ENCODE measurements around the gene BRSK2. TPM values are rescaled to one million over a fixed set of nuclear protein-coding genes. Genes with fewer than 3 reads are reported as not detected.

BRSK2 gene
- total RNA-seq, 2 experiments from 2014 or later, result 0.22 to 0.55 TPM

GRCh38 chr11:1478011-1478410 is 88.3 kb downstream of the BRSK2 start:
- ChIA-PET POLR2A (no interaction called here), CTCF (no interaction called here)
- H3K27ac Mint-ChIP-seq, result no peak overlapping the region
- H3K9me3 Mint-ChIP-seq, result no peaks in the 10 kb centered on the region
- Histone ChIP-seq H3K27me3 (ENCODE audit: control insufficient read depth in 1 of 2, insufficient read depth in 2 of 2, low read length in 2 of 2) (no peaks in the 10 kb centered on the region), H3K4me1 (ENCODE audit: insufficient read depth, low read length) (no peaks in the 10 kb centered on the region), H3K4me3 (ENCODE audit: low read length) (no peak overlapping the region), H3K36me3 (ENCODE audit: insufficient read depth, low read length) (peaks cover 75% of the 10 kb centered on the region), H3K27ac (ENCODE audit: low read depth in 1 of 2, low read length in 2 of 2) (no peak overlapping the region), H3K9me3 (ENCODE audit: control insufficient read depth in 1 of 2, insufficient read depth in 1 of 2, low read length in 2 of 2) (no peaks in the 10 kb centered on the region)
- no peaks in the 10 kb centered on the region for H3K4me1 Mint-ChIP-seq (ENCODE audit: low read depth)
- no peak for TF ChIP-seq CTCF (IDR thresholded peaks at IDR 0.05)
- intact Hi-C loops (cut with DNase I, micrococcal nuclease), result no loop called here
- H3K4me3 Mint-ChIP-seq, result no peak overlapping the region
- no peak for DNase-seq
- H3K36me3 Mint-ChIP-seq (ENCODE audit: low read depth), result peaks cover 65% of the 10 kb centered on the region
- H3K27me3 Mint-ChIP-seq, result no peaks in the 10 kb centered on the region
- no peak for ATAC-seq (ENCODE audit: poor library complexity)

- Mint-ChIP-seq H3K27me3 (no peaks in the 10 kb centered on the region), H3K27ac (no peak overlapping the region), H3K36me3 (ENCODE audit: low read depth) (peaks cover 69% of the 10 kb centered on the region), H3K4me1 (ENCODE audit: low read depth) (no peaks in the 10 kb centered on the region), H3K9me3 (no peaks in the 10 kb centered on the region), H3K4me3 (no peak overlapping the region)
- ATAC-seq (ENCODE audit: poor library complexity) (no peak), DNase-seq (no peak)
- Histone ChIP-seq H3K27ac (ENCODE audit: low read depth in 1 of 2, low read length in 2 of 2) (no peak overlapping the region), H3K27me3 (ENCODE audit: control insufficient read depth in 1 of 2, insufficient read depth in 2 of 2, low read length in 2 of 2) (no peaks in the 10 kb centered on the region), H3K4me3 (ENCODE audit: low read length) (no peak overlapping the region), H3K4me1 (ENCODE audit: insufficient read depth, low read length) (no peaks in the 10 kb centered on the region), H3K36me3 (ENCODE audit: insufficient read depth, low read length) (peaks cover 69% of the 10 kb centered on the region), H3K9me3 (ENCODE audit: control insufficient read depth in 1 of 2, insufficient read depth in 1 of 2, low read length in 2 of 2) (no peaks in the 10 kb centered on the region)
- no peak for TF ChIP-seq CTCF (IDR thresholded peaks at IDR 0.05)
- CTCF ChIA-PET, result no interaction called here
- intact Hi-C loops (cut with DNase I, micrococcal nuclease), result no loop called here
- POLR2A ChIA-PET, result no interaction called here
Measured at GRCh38 chr11:1478544-1478943, 88.8 kb downstream of the BRSK2 start.

- Mint-ChIP-seq H3K36me3 (ENCODE audit: low read depth) (peaks cover 67% of the 10 kb centered on the region), H3K4me3 (no peak overlapping the region), H3K9me3 (no peaks in the 10 kb centered on the region), H3K27me3 (no peaks in the 10 kb centered on the region), H3K4me1 (ENCODE audit: low read depth) (no peaks in the 10 kb centered on the region), H3K27ac (no peak overlapping the region)
- Histone ChIP-seq H3K27me3 (ENCODE audit: control insufficient read depth in 1 of 2, insufficient read depth in 2 of 2, low read length in 2 of 2) (no peaks in the 10 kb centered on the region), H3K4me3 (ENCODE audit: low read length) (no peak overlapping the region), H3K4me1 (ENCODE audit: insufficient read depth, low read length) (peaks cover 3% of the 10 kb centered on the region), H3K27ac (ENCODE audit: low read depth in 1 of 2, low read length in 2 of 2) (no peak overlapping the region), H3K36me3 (ENCODE audit: insufficient read depth, low read length) (peaks cover 64% of the 10 kb centered on the region), H3K9me3 (ENCODE audit: control insufficient read depth in 1 of 2, insufficient read depth in 1 of 2, low read length in 2 of 2) (no peaks in the 10 kb centered on the region)
- TF ChIP-seq CTCF (IDR thresholded peaks at IDR 0.05), result no peak
- DNase-seq (no peak), ATAC-seq (ENCODE audit: poor library complexity) (no peak)
- POLR2A ChIA-PET, result no interaction called here
- intact Hi-C loops (cut with DNase I, micrococcal nuclease), result no loop called here
- CTCF ChIA-PET, result no interaction called here
Measured at GRCh38 chr11:1479006-1479677, 89.4 kb downstream of the BRSK2 start.
